HepG2 (cell line): ENCODE data around the gene LOC128125822.

Source experiments
- ATM ChIP-seq: fragments of 450-650 bp; IDR thresholded peaks from 2 replicates; pipeline ENCODE4 v1.7.1; 2017; ENCODE audit warnings: mild to moderate bottlenecking, borderline replicate concordance
- CBX2 ChIP-seq, 2 experiments: fragments of 200-600 bp in 1 of 2; sonication (generic); formaldehyde crosslinking in 1 of 2; IDR thresholded peaks; 2 replicates each; pipeline versions ENCODE4 v1.7.0 to v1.8.1; 2018 to 2022; ENCODE audit warnings: low read depth in 2 of 2, low read length in 1 of 2, mild to moderate bottlenecking in 1 of 2, missing genetic modification reagents in 1 of 2
- CEBPG ChIP-seq: IDR thresholded peaks from 2 replicates; pipeline ENCODE4 v1.6.1; 2016
- EP300 ChIP-seq, 3 experiments: sonication (generic) in 1 of 3; formaldehyde crosslinking in 1 of 3; IDR thresholded peaks; 2 replicates each; pipeline versions ENCODE4 v1.5.1 to v1.6.1; 2011 to 2020; ENCODE audit warnings: low read depth in 2 of 3, low read length in 2 of 3, borderline replicate concordance in 1 of 3, improper control_type of control experiment in 1 of 3, mild to moderate bottlenecking in 1 of 3, missing genetic modification reagents in 1 of 3, moderate library complexity in 1 of 3
- MAFF ChIP-seq: IDR thresholded peaks from 2 replicates; pipeline ENCODE4 v1.6.1; 2011; ENCODE audit warnings: low read depth, low read length, improper control_type of control experiment
- PHB2 ChIP-seq: fragments of 450-650 bp; IDR thresholded peaks from 2 replicates; pipeline ENCODE4 v1.6.1; 2018; ENCODE audit not compliant: partially characterized antibody
- RFX1 ChIP-seq: fragments of 450-650 bp; IDR thresholded peaks from 2 replicates; pipeline ENCODE4 v1.6.1; 2017
- ZFP62 ChIP-seq: sonication (generic); formaldehyde crosslinking; IDR thresholded peaks from 2 replicates; pipeline ENCODE4 v1.4.0; 2020; ENCODE audit warnings: missing genetic modification reagents
- ZFY ChIP-seq: sonication (generic); formaldehyde crosslinking; IDR thresholded peaks from 2 replicates; pipeline ENCODE4 v1.4.0; 2020; ENCODE audit warnings: missing genetic modification reagents
- ZNF17 ChIP-seq: sonication (generic); formaldehyde crosslinking; IDR thresholded peaks from 2 replicates; pipeline ENCODE4 v1.5.0; 2020; ENCODE audit warnings: mild to moderate bottlenecking, missing genetic modification reagents
- ZNF224 ChIP-seq: sonication (generic); formaldehyde crosslinking; IDR thresholded peaks from 2 replicates; pipeline ENCODE4 v1.5.0; 2020; ENCODE audit warnings: mild to moderate bottlenecking, missing genetic modification reagents
- ZNF263 ChIP-seq: sonication (generic); formaldehyde crosslinking; IDR thresholded peaks from 2 replicates; pipeline ENCODE4 v1.4.0; 2020; ENCODE audit warnings: missing genetic modification reagents
- ZNF333 ChIP-seq: sonication (generic); formaldehyde crosslinking; IDR thresholded peaks from 2 replicates; pipeline ENCODE4 v1.4.0; 2020; ENCODE audit warnings: mild to moderate bottlenecking, missing genetic modification reagents, borderline replicate concordance
- ZNF460 ChIP-seq: sonication (generic); formaldehyde crosslinking; IDR thresholded peaks from 2 replicates; pipeline ENCODE4 v1.5.1; 2020; ENCODE audit warnings: missing genetic modification reagents, mild to moderate bottlenecking, borderline replicate concordance
- ZNF83 ChIP-seq: sonication (generic); formaldehyde crosslinking; IDR thresholded peaks from 2 replicates; pipeline ENCODE4 v1.4.0; 2020; ENCODE audit warnings: missing genetic modification reagents, mild to moderate bottlenecking, borderline replicate concordance
- ZSCAN22 ChIP-seq: sonication (generic); formaldehyde crosslinking; IDR thresholded peaks from 2 replicates; pipeline ENCODE4 v1.4.0; 2020; ENCODE audit warnings: mild to moderate bottlenecking, missing genetic modification reagents
- TF ChIP-seq, protein P1 (sequence below): IDR thresholded peaks from 2 replicates; pipeline ENCODE4 v1.6.1; 2018; ENCODE audit warnings: missing genetic modification reagents
- TF ChIP-seq, protein P2 (sequence below): sonication (generic); formaldehyde crosslinking; IDR thresholded peaks from 2 replicates; pipeline ENCODE4 v1.5.0; 2020; ENCODE audit warnings: missing genetic modification reagents
- TF ChIP-seq, protein P3 (sequence below): fragments of 450-650 bp; IDR thresholded peaks from 2 replicates; pipeline ENCODE4 v1.6.1; 2017
- TF ChIP-seq, protein P4 (sequence below): sonication (generic); formaldehyde crosslinking; IDR thresholded peaks from 2 replicates; pipeline ENCODE4 v1.8.1; 2022; ENCODE audit warnings: mild to moderate bottlenecking, missing genetic modification reagents
- TF ChIP-seq, protein P5 (sequence below): sonication (generic); formaldehyde crosslinking; IDR thresholded peaks from 2 replicates; pipeline ENCODE4 v1.5.0; 2020; ENCODE audit warnings: missing genetic modification reagents
- TF ChIP-seq, protein P6 (sequence below): sonication (generic); formaldehyde crosslinking; IDR thresholded peaks from 2 replicates; pipeline ENCODE4 v1.4.0; 2020; ENCODE audit warnings: missing genetic modification reagents

The LOC128125822 gene

DNA sequence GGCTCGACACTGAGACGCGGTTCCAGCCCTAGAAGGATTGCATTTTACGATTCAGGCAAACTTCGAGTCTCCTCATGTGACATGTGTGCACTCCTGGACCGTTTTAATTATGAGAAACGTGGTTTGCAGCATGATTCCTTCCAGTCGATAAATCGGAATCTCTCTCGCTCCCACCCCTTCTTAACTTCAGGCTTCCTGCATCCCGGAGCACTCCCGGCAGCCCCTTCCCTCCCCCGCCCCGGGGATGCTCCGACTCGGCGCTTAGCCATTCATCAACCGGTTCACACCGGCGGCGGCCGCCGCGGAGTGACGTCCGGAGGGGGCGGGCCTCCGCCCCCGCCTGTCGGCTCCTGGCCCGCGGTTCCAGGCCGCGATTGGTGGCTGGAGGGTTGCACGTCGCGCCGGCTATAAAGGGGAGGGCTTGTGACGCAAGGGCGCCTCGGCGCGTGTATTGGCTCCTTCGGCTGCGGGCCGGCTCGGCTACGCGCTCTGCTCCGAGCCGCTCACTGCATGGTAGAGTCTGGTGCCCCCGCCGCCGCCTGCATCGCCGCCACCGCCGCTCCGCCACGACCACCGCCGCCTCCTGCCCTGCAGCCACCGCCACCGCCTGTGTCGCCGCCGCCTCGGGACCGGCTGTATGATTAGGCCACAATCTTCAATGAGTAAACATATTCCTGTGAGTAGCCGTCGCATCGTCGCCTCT is at the start of gene LOC128125822, which contains the start of gene PTP4A1 (continued):
- TF ChIP-seq, protein P1, sequence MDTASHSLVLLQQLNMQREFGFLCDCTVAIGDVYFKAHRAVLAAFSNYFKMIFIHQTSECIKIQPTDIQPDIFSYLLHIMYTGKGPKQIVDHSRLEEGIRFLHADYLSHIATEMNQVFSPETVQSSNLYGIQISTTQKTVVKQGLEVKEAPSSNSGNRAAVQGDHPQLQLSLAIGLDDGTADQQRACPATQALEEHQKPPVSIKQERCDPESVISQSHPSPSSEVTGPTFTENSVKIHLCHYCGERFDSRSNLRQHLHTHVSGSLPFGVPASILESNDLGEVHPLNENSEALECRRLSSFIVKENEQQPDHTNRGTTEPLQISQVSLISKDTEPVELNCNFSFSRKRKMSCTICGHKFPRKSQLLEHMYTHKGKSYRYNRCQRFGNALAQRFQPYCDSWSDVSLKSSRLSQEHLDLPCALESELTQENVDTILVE: no peak
- TF ChIP-seq ATM: no peak
- TF ChIP-seq EP300 (IDR thresholded peaks at IDR 0.05; ENCODE audit: low read depth in 2 of 2, low read length in 2 of 2): peak; percentile 58 to 70; a peak in 3 of 4 replicates
- TF ChIP-seq EP300 (CRISPR knock-in tag; IDR thresholded peaks at IDR 0.05; ENCODE audit: borderline replicate concordance): no peak; the same call in 1 of the 2 replicates
- no peak; the same call in 1 of the 2 replicates for TF ChIP-seq ZNF460 (CRISPR knock-in tag)
- TF ChIP-seq RFX1: no peak
- TF ChIP-seq ZSCAN22 (CRISPR knock-in tag): no peak
- peak; percentile 95 for TF ChIP-seq ZNF263 (CRISPR knock-in tag)
- TF ChIP-seq ZNF224: no peak; the same call in 1 of the 2 replicates
- TF ChIP-seq ZNF83 (CRISPR knock-in tag): 0 out of 2 replicates have a peak, but pooled peaks have one; percentile 66
- TF ChIP-seq, protein P2, sequence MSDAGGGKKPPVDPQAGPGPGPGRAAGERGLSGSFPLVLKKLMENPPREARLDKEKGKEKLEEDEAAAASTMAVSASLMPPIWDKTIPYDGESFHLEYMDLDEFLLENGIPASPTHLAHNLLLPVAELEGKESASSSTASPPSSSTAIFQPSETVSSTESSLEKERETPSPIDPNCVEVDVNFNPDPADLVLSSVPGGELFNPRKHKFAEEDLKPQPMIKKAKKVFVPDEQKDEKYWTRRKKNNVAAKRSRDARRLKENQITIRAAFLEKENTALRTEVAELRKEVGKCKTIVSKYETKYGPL (CRISPR knock-in tag): 0 out of 2 replicates have a peak, but pooled peaks have one; percentile 6
- peak; percentile 71 for TF ChIP-seq ZNF333 (CRISPR knock-in tag)
- TF ChIP-seq, protein P3, sequence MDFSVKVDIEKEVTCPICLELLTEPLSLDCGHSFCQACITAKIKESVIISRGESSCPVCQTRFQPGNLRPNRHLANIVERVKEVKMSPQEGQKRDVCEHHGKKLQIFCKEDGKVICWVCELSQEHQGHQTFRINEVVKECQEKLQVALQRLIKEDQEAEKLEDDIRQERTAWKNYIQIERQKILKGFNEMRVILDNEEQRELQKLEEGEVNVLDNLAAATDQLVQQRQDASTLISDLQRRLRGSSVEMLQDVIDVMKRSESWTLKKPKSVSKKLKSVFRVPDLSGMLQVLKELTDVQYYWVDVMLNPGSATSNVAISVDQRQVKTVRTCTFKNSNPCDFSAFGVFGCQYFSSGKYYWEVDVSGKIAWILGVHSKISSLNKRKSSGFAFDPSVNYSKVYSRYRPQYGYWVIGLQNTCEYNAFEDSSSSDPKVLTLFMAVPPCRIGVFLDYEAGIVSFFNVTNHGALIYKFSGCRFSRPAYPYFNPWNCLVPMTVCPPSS: no peak
- no peak for TF ChIP-seq ZNF17 (CRISPR knock-in tag)
- no peak; the same call in 1 of the 2 replicates for TF ChIP-seq MAFF
- peak; percentile 74 for TF ChIP-seq CEBPG (CRISPR knock-in tag)
- TF ChIP-seq, protein P4, sequence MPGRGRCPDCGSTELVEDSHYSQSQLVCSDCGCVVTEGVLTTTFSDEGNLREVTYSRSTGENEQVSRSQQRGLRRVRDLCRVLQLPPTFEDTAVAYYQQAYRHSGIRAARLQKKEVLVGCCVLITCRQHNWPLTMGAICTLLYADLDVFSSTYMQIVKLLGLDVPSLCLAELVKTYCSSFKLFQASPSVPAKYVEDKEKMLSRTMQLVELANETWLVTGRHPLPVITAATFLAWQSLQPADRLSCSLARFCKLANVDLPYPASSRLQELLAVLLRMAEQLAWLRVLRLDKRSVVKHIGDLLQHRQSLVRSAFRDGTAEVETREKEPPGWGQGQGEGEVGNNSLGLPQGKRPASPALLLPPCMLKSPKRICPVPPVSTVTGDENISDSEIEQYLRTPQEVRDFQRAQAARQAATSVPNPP (CRISPR knock-in tag): peak; percentile 74
- TF ChIP-seq, protein P5, sequence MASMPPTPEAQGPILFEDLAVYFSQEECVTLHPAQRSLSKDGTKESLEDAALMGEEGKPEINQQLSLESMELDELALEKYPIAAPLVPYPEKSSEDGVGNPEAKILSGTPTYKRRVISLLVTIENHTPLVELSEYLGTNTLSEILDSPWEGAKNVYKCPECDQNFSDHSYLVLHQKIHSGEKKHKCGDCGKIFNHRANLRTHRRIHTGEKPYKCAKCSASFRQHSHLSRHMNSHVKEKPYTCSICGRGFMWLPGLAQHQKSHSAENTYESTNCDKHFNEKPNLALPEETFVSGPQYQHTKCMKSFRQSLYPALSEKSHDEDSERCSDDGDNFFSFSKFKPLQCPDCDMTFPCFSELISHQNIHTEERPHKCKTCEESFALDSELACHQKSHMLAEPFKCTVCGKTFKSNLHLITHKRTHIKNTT (CRISPR knock-in tag): no peak
- TF ChIP-seq CBX2 (IDR thresholded peaks at IDR 0.05; ENCODE audit: low read depth, low read length): no peak
- TF ChIP-seq CBX2 (CRISPR knock-in tag; IDR thresholded peaks at IDR 0.05; ENCODE audit: low read depth): no peak
- TF ChIP-seq ZFP62: no peak
- TF ChIP-seq PHB2: no peak
- TF ChIP-seq, protein P6, sequence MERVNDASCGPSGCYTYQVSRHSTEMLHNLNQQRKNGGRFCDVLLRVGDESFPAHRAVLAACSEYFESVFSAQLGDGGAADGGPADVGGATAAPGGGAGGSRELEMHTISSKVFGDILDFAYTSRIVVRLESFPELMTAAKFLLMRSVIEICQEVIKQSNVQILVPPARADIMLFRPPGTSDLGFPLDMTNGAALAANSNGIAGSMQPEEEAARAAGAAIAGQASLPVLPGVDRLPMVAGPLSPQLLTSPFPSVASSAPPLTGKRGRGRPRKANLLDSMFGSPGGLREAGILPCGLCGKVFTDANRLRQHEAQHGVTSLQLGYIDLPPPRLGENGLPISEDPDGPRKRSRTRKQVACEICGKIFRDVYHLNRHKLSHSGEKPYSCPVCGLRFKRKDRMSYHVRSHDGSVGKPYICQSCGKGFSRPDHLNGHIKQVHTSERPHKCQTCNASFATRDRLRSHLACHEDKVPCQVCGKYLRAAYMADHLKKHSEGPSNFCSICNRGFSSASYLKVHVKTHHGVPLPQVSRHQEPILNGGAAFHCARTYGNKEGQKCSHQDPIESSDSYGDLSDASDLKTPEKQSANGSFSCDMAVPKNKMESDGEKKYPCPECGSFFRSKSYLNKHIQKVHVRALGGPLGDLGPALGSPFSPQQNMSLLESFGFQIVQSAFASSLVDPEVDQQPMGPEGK (CRISPR knock-in tag): peak; percentile 38
- no peak; the same call in none of the 2 replicates for TF ChIP-seq ZFY (CRISPR knock-in tag)
